Parathyroid adenoma (tissue), 2 donors: ENCODE results near the gene ANTXRL.
A peak's percentile ranks its signal among the peaks of the same experiment; 100 is the strongest.

Experiments used
- H2AFZ ChIP-seq: fragments of 300-600 bp; sonication (generic); one replicate; pipeline ENCODE4 v1.7.0; 2017; ENCODE audit warnings: antibody characterized with exemption, mild to moderate bottlenecking
- H3K27ac ChIP-seq: fragments of 300-600 bp; sonication (generic); one replicate; pipeline ENCODE4 v1.7.0; 2017
- H3K27me3 ChIP-seq: fragments of 300-600 bp; sonication (generic); one replicate; pipeline ENCODE4 v1.7.0; 2017; ENCODE audit warnings: low read length; ENCODE audit not compliant: control insufficient read depth, insufficient read depth
- H3K36me3 ChIP-seq: fragments of 300-600 bp; sonication (generic); one replicate; pipeline ENCODE4 v1.7.0; 2017; ENCODE audit warnings: low read length; ENCODE audit not compliant: control insufficient read depth, insufficient read depth
- H3K4me1 ChIP-seq: fragments of 300-600 bp; sonication (generic); one replicate; pipeline ENCODE4 v1.7.0; 2017; ENCODE audit warnings: control low read depth
- H3K4me2 ChIP-seq: fragments of 300-600 bp; sonication (generic); one replicate; pipeline ENCODE4 v1.7.0; 2017; ENCODE audit warnings: low read length
- H3K4me3 ChIP-seq: fragments of 300-600 bp; sonication (generic); one replicate; pipeline ENCODE4 v1.7.0; 2017; ENCODE audit warnings: low read depth, low read length
- H3K79me2 ChIP-seq: fragments of 300-600 bp; sonication (generic); one replicate; pipeline ENCODE4 v1.7.0; 2017; ENCODE audit warnings: control low read depth
- H3K9ac ChIP-seq: fragments of 300-600 bp; sonication (generic); one replicate; pipeline ENCODE4 v1.7.0; 2017; ENCODE audit warnings: mild to moderate bottlenecking
- H3K9me3 ChIP-seq: fragments of 300-600 bp; sonication (generic); one replicate; pipeline ENCODE4 v1.7.0; 2017; ENCODE audit warnings: low read length; ENCODE audit not compliant: control insufficient read depth
- TF ChIP-seq, protein P1 (sequence below): fragments of 300-600 bp; sonication (generic); IDR thresholded peaks from one replicate; pipeline ENCODE4 v1.7.0; 2017; ENCODE audit warnings: antibody characterized with exemption, mild to moderate bottlenecking
- donor health status: primary hyperparathyroidism.

Gene ANTXRL

DNA sequence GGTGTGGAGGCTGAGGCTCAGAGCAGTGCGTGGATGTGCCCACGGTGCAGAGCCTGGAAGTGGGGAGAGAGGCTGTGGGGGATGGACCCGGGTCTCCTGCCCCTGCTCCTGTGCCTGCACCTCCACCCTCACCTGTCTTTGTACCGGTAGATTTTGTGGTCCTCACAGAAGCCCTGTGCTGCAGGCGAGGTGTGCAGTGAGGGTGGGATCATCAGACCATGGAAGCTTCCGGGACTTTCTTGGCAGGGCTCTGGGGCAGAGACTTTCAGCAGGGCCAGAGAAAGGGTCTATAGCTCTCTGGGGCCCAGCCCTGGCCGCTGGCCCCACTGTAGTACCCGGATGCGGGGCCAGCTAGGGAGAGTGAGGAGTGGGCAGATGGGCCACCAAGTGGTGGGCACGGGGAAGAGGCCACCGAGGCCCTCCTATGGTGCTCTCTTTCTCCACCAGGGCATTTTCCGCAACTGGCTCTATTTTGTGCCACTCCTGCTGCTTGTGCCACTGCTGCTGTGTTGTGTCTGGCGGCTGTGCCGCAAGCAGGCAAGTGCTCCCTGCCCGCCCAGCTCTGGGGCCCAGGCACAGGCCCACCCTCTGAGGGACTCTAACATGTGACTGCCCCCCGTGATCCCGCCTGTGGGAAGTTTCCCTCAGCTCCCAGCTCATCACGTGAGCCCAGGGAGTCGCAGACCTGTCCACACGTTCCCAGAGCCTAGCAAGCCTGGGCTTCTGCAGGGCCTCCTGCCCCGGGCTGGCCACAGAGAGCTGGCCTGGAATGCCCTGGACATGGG is 22.1 kb downstream of the ANTXRL start:
- H3K36me3 ChIP-seq = no peaks in the 10 kb centered on the region
- H3K4me1 ChIP-seq = peaks cover 66% of the 10 kb centered on the region
- H3K4me3 ChIP-seq = no peak overlapping the region
- H3K9me3 ChIP-seq = no peaks in the 10 kb centered on the region
- H3K79me2 ChIP-seq = no peaks in the 10 kb centered on the region
- peak overlapping the region; percentile 50 for H2AFZ ChIP-seq
- no peaks in the 10 kb centered on the region for H3K27me3 ChIP-seq
- H3K27ac ChIP-seq = peak overlapping the region; percentile 77
- no peak overlapping the region for H3K4me2 ChIP-seq
- no peak overlapping the region for H3K9ac ChIP-seq
- TF ChIP-seq, protein P1, sequence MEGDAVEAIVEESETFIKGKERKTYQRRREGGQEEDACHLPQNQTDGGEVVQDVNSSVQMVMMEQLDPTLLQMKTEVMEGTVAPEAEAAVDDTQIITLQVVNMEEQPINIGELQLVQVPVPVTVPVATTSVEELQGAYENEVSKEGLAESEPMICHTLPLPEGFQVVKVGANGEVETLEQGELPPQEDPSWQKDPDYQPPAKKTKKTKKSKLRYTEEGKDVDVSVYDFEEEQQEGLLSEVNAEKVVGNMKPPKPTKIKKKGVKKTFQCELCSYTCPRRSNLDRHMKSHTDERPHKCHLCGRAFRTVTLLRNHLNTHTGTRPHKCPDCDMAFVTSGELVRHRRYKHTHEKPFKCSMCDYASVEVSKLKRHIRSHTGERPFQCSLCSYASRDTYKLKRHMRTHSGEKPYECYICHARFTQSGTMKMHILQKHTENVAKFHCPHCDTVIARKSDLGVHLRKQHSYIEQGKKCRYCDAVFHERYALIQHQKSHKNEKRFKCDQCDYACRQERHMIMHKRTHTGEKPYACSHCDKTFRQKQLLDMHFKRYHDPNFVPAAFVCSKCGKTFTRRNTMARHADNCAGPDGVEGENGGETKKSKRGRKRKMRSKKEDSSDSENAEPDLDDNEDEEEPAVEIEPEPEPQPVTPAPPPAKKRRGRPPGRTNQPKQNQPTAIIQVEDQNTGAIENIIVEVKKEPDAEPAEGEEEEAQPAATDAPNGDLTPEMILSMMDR = no peak

DNA sequence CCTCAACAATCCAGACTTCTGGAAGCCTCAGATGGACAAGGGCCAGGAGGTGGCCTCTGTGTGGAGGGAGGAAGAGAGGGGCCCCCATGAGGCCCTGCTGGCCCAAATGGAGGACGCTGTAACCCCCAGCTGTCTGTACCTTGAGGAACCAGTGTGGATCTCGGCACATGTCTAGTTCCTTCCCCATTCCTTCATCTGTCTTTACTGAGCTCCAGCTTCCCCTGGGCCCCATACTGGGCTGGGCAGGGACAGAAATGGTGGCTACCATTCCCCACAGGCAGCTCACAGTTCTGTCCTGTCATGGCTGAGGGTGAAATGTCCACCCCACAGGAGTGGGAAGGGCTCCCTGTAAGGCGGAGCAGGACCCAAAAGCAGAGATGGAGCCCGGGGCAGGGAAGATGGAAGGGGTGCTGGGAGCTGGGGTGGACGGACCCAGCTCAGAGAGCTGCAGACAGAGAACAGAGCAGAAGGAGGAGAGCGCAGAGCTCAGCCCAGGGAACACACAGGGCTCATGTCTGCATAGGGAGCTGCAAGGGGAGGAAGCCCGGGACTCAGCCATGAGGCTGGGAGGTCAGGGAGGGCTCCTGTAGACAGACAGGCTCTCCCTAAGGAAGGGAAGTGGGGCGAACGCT is 22.8 kb downstream of the ANTXRL start:
- Histone ChIP-seq H3K79me2 (no peaks in the 10 kb centered on the region), H3K4me3 (no peak overlapping the region), H3K9ac (no peak overlapping the region), H3K27me3 (no peaks in the 10 kb centered on the region), H3K36me3 (no peaks in the 10 kb centered on the region), H3K4me2 (no peak overlapping the region), H3K4me1 (peaks cover 71% of the 10 kb centered on the region), H3K27ac (peak overlapping the region; percentile 77), H2AFZ (peak overlapping the region; percentile 27), H3K9me3 (no peaks in the 10 kb centered on the region)
- TF ChIP-seq, protein P1 = no peak

DNA sequence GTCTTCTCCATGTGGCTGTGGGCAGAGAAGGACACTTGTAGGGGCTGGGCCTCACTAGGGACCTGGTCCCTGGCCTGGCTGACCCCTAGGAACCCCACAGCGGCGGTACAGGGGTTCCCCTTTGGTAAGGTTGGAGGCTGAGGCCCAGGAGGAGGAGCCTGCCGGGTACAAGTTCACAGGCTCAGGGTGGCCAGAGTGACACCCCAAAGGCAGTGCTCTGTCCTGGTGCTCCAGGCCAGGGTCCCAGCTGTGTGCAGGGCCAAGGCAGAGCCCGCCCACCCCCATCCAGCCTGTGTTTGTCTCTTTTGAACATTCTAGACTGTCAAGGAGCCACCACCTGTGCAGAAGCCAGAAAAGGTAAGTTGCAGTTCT is 23.3 kb downstream of the ANTXRL start:
- TF ChIP-seq, protein P1 = no peak
- Histone ChIP-seq H3K27ac (peak overlapping the region; percentile 77), H3K79me2 (no peaks in the 10 kb centered on the region), H3K4me2 (no peak overlapping the region), H3K27me3 (no peaks in the 10 kb centered on the region), H2AFZ (no peak overlapping the region), H3K36me3 (no peaks in the 10 kb centered on the region), H3K4me3 (no peak overlapping the region), H3K9ac (no peak overlapping the region), H3K4me1 (peaks cover 73% of the 10 kb centered on the region), H3K9me3 (no peaks in the 10 kb centered on the region)

DNA sequence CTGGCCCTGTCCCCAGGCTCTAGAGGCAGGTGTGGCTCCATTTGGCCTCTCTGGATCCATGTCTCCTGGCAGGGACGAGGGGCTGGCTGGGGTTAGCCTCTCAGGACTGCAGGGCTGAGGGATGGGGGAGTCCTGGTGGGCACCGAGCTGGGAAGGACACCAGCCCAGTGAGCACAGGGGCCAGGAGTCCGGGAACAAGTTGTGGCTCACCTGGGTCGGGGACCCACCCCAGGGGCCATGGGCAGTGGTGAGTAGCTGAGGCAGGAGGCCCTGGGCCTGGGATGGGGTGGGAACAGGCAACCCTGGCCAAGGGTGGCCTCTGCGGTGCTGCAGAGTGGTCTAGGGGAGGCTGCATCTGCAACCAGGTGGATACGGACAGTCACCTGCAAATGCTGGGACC is 24.1 kb downstream of the ANTXRL start:
- H3K4me1 ChIP-seq = peaks cover 71% of the 10 kb centered on the region
- peak overlapping the region; percentile 69 for H3K27ac ChIP-seq
- no peak overlapping the region for H3K9ac ChIP-seq
- TF ChIP-seq, protein P1 = no peak
- H3K4me2 ChIP-seq = no peak overlapping the region
- H3K79me2 ChIP-seq = no peaks in the 10 kb centered on the region
- H3K9me3 ChIP-seq = no peaks in the 10 kb centered on the region
- H3K4me3 ChIP-seq = no peak overlapping the region
- H3K36me3 ChIP-seq = no peaks in the 10 kb centered on the region
- peak overlapping the region; percentile 59 for H2AFZ ChIP-seq
- no peaks in the 10 kb centered on the region for H3K27me3 ChIP-seq
